Thyroid gland (tissue), 4 donors: Measurements from ENCODE around the gene PRMT7.

Experiments used
- CTCF ChIP-seq, 6 experiments: fragments of 200-600 bp in 3 of 6; fragments of 450-650 bp in 3 of 6; sonication (generic) in 3 of 6; IDR thresholded peaks; one replicate each; pipeline ENCODE4 v1.5.1; 2016 to 2019; ENCODE audit warnings: antibody characterized with exemption in 6 of 6, mild to moderate bottlenecking in 2 of 6, inconsistent platforms in 1 of 6, moderate library complexity in 1 of 6
- POLR2A ChIP-seq, 2 donors: fragments of 450-650 bp; IDR thresholded peaks; one replicate each; pipeline ENCODE4 v1.6.1; 2017; ENCODE audit warnings: antibody characterized with exemption in 2 of 2, mild to moderate bottlenecking in 2 of 2, moderate library complexity in 1 of 2

GRCh38 chr16:68343137-68343536 is 32.3 kb downstream of the PRMT7 start:
- no peak for TF ChIP-seq CTCF (IDR thresholded peaks at IDR 0.05)
- TF ChIP-seq POLR2A (IDR thresholded peaks at IDR 0.05), result no peak
